ENCODE measurements around the gene ARID1B.

The ARID1B gene

DNA sequence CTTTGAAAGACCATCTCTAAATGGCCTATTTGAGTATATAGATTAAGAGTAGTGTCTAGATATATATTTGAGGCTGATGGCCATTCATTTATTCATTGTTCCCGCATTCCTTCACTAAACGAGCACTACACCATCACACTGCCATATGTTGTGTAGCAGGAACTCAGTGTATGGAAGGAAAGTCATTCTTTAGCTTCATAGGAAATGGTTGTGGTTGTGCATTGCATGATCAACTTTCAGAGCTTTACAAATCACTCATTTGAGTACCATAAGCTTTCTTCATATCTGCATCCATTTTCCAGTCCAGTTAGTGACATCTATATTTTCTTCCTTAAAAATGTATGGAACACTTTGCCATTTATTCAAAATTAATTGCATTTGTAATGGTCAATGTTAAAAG, 97.9 kb downstream of the ARID1B start:
- in situ Hi-C loops (cut with MboI; ENCODE audit: low sequenced_read_pairs), result no loop called here

DNA sequence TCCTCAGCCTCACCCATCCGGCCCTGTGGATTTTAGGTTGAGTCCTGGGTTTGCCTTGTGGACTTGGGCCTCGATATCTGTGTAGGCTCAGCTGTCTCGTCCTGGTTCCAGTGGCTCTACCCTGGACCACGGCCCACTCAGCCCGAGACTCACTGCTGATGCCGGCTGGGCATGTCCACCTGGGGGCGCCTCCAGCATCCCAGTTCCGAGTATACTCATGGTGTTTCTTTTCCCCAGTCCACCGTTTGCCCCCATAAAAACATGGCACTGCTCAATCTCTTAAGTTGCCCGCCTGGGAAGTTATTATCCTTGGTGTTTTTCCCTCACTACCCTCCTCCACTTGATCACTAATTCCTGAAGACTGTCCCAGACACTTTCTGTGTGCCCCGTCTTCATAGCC, 99.1 kb downstream of the ARID1B start:
- in situ Hi-C loops (cut with MboI; ENCODE audit: low sequenced_read_pairs), result no loop called here

DNA sequence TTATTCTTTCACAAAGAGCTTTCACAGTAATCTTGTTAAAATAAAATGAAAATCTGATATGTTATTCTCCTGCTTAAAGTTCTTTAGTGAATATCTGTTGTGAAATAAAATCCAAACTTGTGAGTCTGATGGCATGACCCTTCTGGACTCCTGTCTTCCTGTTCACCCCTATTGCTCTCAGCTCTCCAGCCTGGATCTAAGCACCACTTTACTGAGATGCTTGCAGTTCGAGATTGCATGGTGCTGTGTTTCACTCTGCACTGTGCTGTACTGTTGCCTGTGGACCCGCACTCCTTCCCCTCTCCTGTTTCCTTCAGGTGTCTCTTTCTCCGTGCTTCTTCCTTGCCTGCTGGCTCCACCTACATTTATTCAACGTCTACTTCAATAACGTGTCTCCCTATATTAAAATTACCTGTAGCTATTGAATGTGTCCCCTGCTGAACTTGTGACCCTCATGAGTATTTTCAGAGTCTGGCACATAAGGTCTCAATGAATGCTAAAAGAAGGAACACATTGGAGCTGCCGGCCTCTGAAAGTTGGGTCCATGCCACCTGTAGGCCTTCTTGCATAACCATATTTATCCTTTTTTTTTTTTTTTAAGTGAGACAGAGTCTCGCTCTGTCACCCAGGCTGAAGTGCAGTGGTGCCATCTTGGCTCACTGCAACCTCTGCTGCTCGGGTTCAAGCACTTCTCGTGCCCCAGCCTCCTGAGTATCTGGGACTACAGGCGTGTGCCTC, 100.1 kb downstream of the ARID1B start:
- in situ Hi-C loops (cut with MboI; ENCODE audit: low sequenced_read_pairs), result no loop called here

DNA sequence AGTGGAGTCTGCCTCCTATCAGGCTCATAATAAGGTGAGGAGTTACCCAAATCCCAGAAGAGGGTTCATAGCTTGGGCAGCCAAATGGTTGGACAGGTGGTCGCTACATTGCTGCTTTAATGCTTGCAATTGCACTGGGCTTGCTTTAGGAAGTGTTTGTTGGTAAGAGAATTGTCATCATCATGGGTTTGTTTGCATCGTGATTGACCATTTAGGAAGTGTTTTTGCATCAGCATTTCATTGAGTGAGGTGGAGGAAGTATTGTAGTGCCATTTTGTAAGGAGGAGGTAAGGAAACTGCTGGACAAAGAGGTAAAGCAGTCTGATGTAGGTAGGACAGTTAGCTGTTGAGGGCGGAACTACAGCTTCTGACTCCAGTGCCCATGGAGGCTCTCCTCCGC, 101.5 kb downstream of the ARID1B start:
- in situ Hi-C loops (cut with MboI; ENCODE audit: low sequenced_read_pairs), result no loop called here

DNA sequence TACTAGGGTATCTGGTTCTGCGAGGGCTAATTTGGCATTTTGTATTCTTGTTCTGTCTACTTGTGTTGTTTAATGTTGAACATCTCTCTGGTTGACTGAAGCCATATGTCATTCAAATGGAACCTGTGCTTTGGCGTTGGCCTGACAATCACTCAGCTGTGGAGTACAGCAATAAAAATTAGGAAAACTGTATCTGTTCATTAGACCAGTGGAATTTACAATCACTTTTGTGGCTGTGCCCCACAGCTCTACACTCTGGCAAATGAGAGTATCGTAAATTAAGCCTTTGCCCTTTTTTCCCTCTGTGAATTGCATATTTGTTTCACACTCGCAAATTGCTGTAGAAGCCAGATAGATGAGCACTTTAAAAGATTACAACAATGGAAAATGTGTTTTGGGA, 102.0 kb downstream of the ARID1B start:
- in situ Hi-C loops (cut with MboI; ENCODE audit: low sequenced_read_pairs), result no loop called here

DNA sequence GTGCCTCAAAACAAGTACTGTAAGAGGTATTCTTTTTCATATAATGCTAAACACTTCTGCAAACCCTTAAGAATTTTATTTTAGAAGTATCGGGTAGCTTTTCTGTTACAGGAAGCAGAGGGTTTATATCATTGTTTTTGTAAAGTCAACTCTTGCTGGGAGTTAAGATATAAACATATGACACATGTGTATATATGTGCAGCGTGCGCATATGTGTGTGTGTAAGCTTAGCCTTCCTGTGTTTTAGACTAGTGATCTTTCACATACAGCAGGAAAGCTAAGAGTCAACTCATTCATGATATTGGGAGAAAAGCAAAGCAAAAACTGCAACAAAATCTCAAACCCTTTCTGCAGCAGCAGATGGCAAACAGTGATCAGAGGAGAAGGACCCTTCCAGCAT, 102.4 kb downstream of the ARID1B start:
- in situ Hi-C loops (cut with MboI; ENCODE audit: low sequenced_read_pairs), result no loop called here

DNA sequence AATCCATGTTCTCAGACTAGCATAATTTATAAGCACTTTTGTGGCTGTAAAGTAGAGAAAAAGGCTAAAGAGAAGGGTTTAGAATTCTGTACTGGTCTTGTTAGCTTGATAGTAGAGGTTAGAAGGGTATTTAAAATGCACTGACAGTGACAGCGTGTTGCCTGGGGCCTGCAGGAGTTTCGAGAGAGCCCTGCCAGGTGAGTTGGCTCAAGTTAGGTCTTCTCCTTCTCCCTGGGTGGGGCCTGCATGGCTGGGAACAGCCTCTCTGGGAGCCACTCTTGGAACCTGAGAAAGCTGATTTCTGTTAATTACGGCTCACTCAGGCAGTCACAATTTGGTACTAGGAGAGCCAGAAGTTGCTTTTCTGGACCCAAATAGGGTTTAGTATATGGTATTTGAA, 103.7 kb downstream of the ARID1B start:
- in situ Hi-C loops (cut with MboI; ENCODE audit: low sequenced_read_pairs), result no loop called here

DNA sequence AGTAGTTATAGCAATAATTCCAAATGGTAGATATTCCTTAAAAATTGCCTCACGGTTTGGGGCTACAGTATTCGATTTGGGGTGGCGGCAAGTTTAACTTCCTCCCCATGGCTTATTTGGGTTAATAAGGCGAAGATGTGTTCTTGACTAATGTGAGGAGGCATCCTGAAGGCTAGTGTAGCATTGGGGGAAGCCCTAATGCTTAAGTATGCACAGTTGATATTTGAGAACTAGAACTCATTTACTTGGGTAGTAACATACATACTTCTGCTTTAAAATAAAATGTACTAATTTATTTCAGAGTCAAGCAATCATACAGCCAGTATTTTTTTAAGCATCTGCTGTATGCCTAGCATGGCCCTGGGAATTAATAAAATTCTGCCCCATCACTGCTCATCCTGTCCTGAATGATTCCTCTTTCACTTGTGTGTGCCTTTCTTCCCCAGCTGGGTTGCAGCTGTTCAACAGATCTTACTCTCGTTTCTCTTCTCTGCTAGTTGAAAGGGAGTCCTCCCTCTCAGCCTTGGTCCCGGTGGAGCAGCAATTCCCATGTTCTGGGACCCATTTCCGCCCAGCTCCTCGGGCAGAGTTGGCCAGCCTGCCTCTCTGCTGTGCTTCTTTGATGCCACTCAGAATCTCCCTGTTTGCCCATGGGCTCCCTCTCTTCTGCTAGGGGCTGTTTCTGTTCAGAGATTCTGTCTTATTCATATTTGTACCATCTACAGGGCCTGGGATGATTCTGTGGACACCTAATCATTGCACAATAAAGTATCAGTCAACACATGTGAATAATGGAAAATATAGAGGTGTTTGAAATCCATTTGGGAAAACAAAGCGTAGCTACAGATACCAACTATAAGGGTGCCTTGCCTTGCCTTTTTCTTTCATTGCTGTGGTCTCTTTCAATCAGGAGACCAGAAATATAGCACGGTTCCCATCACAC, 104.8 kb downstream of the ARID1B start:
- in situ Hi-C loops (cut with MboI; ENCODE audit: low sequenced_read_pairs), result no loop called here

DNA sequence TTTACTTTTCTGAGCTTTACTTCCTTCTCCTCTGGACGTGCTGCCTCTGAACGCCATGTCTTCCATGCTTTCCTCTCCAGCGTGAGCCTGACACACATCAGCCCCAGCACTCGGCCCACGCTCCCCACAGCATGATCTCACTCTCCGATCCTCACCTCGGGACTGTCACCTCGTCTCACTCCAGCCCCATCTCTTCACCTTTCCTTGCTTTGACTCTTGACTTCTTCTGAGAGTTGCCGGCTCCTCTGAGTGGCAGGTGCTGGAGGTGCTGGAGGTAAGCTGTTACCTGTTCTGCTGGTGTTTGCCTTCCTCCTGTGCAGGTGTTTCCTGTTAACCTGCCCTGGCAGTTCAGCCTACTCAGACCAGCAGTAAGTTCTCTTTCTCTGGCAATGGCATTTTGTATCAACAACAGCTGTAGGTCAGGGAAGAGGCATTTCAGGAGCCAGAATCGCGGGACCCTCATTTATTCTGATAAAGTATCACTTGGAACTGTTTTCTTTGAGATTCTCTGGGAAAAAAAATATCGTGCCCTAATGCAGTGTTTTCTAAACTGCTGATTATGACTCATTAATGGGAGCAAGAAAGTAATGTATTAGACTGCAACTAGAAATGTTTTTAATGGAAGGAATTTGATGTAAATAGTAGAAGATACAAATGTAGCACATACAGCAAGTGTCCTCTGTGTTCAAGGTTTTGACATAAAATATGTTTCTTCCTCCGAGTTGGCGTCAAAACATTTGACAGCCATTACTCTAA, 106.5 kb downstream of the ARID1B start:
- in situ Hi-C loops (cut with MboI; ENCODE audit: low sequenced_read_pairs), result no loop called here

DNA sequence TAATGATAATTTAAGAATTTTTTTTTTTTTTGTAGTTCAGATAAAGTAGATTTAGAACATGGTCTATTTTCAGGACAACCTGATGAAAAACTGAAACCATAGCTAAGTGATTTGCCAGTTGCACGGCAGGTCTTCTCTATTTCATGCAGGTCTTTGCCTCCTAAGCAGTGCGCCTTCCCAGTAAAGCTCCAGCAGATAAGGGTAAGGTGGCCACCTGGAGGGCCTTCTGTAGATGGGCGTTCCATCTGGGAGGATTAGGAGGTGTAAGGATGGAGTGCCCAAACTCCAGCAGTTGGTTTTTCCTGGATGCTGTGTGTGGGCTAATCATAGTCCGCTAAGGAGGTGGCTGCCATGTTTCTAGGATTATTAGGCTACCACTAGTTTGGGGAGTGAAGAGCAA, 107.1 kb downstream of the ARID1B start:
- in situ Hi-C loops (cut with MboI; ENCODE audit: low sequenced_read_pairs), result no loop called here

DNA sequence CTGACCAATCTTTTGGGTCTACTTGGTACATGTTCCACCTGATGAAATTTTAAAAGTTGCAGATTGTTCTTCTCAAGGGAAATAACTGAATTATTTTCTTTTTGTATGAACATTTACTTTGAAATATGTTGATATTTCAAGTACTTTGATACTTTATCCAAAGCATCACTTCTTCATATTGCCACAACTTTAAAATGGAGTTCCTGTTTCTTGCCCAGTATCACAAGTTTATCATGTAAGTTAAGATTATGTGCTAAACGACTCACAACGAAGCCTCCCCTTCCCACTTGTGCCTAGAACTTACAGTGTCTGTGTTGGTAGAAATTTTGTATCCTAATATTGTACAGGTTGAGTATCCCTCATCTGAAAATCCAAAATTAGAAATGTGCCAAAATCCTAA, 108.4 kb downstream of the ARID1B start:
- in situ Hi-C loops (cut with MboI; ENCODE audit: low sequenced_read_pairs), result no loop called here

DNA sequence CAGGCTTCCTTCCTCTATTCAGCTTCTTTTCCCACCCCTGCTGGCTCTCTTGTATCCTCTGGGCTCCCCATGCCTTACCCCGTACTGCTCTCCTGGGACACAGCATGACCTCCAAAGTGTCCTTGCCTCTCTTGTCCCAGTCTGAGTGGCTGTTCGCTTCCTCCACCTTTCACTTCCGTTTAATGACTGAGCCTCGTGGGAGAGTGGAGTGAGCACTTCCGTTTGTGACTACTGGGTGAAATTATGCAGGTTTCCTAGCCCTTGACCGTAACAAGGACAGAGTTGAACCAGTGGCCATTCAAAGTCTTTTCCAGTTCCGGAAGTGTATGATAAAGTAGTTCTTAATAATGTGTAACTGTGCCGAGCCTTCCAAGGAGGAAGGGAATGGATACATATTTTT, 109.2 kb downstream of the ARID1B start:
- in situ Hi-C loops (cut with MboI; ENCODE audit: low sequenced_read_pairs), result no loop called here

DNA sequence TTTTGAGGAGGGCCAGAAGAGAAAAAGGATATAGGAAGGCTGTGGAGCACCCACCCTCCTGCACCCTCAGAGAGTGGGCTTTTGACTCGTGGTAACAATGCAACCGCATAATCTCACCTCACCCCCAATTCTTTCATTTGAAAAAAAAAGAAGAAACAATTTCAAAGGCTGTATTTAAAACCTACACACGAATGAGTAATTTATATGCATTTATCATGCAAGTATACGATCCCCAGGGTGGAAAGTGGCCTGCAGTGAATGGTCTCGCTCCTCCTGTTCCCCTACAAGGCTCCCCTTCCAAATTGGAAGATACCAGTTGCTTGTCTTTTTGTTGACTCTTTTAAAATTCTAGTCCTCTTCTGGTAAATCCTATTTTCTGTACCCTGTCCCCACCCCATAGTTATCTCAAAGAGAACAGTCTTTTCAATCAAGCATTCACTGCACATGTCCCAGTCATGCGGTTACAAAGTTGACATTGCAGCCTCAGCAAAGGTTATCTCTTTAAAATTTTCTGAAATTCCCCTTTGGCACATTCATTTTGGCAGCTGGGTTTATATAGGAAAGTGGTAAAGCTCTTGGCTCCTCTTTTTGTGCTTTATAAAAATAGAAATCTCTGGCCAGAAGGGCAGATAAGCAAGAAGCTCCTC, 110.6 kb downstream of the ARID1B start:
- in situ Hi-C loops (cut with MboI; ENCODE audit: low sequenced_read_pairs), result no loop called here

DNA sequence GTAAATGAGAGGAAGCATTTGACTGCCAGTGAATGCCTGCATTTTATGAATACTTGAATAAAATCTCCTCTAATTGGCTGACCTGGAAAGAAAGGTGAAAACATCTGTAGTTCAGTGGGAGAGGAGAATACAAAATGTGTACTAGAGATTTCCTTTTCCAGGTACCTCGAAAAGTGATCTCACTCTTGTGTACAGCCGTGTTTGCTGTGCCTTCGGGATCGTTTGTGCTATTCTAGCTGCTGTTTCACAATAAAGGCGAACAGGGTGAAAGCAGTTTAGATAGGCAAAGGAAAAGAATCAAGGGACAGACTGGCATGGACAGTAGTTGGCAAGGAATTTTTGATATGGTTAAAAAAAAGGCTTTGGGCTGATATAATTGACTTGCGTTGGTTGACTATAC, 112.3 kb downstream of the ARID1B start:
- in situ Hi-C loops (cut with MboI; ENCODE audit: low sequenced_read_pairs), result no loop called here

DNA sequence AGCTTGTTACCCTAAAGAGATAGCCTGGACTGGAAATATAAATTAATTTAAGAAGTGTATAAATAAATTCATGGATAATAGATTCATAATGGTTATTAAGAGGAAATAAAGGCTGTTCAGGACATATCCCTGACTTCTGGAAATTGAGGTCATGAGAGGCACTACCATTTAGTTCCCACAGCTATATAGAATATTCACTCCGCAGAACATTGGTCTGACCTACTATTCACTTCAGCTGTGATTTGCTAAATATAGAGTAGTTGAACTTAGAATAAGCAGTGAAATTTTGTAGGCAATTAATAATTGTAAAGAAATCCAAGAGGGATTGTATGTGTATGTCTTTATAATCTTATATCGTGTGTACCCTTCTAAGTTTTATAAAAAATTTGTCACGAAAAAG, 112.8 kb downstream of the ARID1B start:
- in situ Hi-C loops (cut with MboI; ENCODE audit: low sequenced_read_pairs), result no loop called here

DNA sequence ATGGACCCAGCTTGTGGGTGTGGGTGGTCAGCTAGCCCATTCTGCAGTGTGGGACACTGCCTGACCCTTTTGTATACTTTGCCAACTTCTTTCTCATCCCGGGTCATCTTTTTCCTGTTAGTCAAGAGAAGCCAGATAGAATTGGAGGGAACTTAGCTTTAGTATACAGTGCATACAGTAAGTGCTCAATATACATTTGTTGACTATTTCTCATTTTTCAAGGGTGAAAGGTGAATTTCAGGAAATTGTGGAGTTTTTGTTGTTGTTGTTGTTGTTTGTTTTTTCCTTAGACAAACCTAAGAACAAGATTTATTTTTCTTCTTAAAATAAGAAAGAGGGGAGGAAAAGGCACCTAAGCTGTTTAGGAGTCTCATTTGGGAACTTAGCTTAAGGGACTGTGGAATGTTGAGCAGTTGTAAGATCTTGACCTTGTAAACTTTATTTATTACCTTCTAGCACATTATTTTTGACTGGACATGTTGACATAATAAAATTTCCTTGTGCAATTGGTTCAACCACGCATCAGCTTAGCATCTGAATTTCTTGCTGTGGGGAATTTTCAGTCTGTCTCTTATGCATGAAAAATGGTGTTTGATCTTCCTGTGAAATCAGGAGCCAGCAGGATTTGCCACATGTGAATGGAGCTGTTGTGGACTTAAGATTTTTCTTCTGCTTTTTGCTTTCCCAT, 113.6 kb downstream of the ARID1B start:
- in situ Hi-C loops (cut with MboI; ENCODE audit: low sequenced_read_pairs), result no loop called here

DNA sequence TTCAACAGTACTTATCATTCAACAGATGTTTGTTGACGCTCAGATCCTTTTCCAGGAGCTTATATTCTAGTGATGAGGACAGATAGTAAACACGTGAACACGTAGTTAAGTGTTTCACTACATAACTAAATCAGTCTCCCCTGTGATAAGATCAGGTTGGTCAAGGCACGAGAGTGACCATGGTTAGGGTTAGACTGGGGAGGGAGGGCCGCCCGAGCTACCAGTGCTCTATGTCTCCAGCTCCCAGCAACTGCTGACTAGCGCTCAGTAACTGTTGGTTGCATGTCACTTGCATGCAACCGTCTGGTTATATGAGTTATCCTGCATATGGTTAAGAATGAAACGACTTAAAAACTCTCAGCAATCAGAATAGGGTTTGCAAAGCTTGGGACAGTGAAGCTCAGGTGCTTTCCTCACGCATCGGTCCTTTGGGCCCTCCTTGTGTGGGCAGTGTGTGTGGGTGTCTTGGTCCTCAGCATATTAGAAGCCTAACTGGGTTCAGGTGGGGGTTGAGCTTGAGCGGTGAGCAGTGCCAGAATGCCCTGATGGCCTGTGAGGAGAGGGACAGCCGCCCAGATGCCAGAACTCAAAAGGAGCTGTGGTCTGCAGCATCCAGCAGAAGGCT, 120.8 kb downstream of the ARID1B start:
- in situ Hi-C loops (cut with MboI; ENCODE audit: low sequenced_read_pairs), result no loop called here

DNA sequence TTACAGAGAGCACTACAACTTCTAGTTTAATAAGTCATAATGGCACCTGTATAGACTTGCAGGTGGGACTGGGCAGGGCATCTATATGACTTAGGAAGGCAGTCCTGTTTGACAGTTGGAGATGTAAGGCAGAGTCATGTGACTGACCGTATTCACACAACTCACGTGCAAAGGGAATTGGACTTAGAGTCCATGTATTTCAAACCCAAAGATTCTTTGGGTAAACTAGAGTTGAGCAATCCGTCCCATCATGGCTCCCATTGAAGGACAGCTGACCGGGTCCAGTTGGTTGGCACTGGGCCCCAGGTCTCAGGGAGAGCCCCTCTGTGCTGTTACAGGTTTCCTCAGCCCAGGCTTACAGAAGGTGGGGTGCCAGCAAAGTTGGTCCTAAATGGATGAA, 121.9 kb downstream of the ARID1B start:
- in situ Hi-C loops (cut with MboI; ENCODE audit: low sequenced_read_pairs), result no loop called here

DNA sequence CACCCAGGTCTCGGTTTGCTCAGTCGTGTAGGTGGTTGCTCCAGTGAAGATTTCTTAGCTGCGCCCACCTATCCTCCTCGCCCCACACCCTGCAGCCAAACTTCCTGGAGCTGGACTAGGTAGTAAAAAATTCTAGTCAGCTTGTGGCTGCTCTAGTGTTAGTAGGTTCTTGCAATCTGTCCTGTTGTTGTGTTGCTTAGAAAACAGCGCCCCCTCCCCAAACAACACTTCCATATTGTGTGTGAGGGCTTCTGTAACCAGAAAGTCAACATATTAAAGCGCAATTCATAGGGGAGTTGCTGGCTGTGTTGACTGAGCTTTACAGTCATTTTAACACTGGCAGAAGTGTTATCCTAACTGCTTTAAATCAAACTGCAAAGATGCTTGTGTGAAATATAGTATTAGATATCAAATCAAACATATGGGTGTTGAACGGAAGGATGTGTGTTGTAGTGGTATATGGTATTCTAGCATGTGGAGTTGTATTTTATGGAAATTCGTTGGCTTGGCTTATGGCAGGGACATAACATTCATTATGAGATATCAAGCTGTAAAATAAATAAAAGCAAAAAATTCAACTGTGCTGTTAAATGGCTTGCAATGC, 122.5 kb downstream of the ARID1B start:
- in situ Hi-C loops (cut with MboI; ENCODE audit: low sequenced_read_pairs), result no loop called here

DNA sequence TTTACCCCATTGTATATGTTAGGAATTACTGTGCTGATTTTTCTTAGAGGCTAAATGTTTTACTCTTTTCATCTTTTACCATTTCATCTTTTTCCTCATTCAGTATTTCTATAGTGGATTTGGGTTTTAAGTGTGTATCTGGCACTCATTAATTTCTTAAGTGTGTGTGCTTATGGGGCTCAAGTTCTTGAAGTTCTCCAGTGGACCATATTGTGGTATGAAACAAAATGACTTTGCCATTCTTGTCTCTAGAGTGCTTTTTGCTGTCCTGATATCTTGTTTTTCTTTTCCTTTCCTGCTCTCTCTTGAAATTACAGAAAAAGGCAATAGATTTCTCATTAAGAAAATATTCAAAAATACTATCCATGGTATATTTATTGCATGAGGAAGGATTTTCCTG, 123.1 kb downstream of the ARID1B start:
- in situ Hi-C loops (cut with MboI; ENCODE audit: low sequenced_read_pairs), result no loop called here

Data from HL-60/S4 treated with phorbol 12-myristate 13-acetate at 8.2 ng/mL for 4 days and 3 days (cell line).